Hematopoietic multipotent progenitor cell treated with erythropoietin and hydrocortisone succinate and interleukin-3 and kit ligand, for 4 days (in vitro differentiated cells): ENCODE measurements around the gene LECT2.

Experiments
- DNase-seq: peaks from one replicate; pipeline ENCODE4 v3.0.0-alpha.2; 2015

LECT2 gene

DNA sequence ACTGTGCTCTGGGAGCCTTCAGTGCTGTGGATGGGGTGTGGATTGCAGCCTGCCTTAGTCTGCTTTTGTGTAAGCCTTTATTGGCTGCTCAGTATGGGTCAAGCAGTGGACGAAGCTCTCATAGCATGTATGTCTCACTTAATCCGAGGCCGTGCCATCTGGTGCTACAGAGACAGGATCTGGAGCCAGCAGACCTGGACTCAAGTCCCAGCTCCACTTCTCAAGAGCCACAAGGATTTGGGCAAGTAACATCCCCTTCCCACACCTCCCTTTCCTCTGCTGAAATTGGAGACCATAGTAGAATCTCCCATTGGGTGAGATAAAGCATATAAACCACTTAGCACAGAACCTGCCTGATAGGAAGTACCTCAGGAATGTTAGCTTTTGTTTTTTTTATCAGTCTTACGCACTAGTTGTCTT, 23.4 kb upstream of the LECT2 start:
- DNase-seq = no peak

DNA sequence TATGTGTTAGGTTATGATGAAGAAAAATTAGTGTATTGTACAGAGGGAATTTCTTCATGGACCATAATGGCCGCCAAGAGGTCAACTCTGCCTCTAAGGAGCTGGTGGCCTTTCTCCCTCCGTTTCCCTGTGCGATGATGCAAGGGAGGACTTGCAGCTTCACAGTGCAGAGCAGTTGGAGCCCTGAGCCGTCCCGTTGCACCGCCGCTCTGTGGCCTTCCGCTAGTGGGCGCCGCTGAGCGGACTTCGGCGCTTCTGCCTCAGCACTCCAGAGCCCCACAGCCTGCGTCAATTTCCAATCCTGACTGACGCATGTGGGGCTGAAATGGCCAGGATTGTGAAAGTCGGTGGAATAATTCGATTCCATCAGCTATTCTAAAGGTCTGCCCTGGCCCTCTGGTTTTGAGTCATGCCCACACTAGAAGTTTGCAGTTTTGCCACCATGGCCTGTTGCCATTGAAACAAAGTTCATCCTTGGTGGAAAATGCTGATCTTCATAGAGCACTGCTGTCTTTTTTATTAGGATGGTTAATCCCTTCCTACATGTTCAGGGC, 22.7 kb upstream of the LECT2 start:
- DNase-seq = peak; percentile 75

DNA sequence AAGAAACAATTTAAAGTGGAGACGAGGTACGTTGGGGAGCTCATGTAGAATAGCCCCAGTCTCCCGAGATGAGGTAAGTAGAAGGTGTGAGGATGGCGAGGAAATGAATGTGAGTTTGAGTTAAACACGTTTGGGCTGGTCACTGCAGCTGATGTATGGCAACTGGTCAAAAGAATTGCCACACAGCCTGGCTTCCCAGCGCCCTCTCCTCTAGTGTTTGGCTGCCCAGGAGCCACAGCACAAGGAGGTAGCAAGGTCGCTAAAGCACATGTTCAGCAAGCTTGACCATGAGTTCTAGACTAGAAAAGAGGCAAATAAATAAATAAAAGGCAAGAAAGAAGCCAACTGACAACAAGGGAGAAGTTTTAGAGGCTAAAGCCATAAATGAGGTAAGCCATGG, 21.4 kb upstream of the LECT2 start:
- no peak for DNase-seq

DNA sequence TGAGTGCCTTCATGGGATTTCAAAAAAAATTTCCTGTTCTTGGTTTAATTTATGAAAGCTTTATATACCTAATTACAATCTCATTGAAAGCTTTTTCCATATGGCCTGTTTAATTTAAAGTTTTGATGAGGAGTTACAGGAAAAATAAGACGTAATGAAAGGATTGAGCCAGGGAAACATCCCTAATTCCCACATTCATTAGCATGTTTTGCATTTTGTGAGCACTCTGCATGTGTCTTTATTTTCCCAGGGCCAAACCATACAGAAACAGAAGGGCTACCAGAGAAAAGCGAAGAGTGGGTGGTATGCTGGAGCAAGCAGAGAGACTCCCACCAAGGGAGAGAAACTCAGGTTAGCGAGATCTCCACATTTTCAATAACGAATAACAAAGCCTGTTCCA, 20.3 kb upstream of the LECT2 start:
- DNase-seq = no peak

DNA sequence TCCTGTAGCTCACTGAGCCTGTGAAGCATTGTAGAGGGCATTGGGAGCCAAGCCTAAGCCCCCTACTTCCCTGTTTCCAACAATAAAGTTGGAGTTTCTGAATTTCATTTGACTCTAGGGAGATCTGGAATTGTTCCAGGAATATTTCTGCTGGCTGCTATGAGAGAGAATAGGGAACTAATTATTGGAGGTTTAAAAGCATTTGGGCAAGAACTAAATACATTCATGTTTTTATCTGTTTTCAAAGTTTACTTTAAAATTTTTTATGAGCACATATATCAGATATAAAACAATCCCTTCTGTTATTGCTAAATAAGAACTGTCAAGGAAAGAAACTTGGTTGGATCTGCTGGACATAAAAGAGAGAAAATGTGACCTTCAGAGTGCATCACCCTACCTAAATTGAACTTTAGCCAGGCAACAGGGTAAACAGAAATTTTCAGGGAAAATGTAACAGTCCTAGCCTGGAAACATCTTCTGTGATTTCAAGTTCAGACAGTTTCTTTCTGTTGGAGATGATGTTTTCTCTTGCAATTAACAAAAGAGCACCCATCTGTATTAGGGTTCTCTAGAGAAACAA, 19.3 kb upstream of the LECT2 start:
- DNase-seq = no peak

DNA sequence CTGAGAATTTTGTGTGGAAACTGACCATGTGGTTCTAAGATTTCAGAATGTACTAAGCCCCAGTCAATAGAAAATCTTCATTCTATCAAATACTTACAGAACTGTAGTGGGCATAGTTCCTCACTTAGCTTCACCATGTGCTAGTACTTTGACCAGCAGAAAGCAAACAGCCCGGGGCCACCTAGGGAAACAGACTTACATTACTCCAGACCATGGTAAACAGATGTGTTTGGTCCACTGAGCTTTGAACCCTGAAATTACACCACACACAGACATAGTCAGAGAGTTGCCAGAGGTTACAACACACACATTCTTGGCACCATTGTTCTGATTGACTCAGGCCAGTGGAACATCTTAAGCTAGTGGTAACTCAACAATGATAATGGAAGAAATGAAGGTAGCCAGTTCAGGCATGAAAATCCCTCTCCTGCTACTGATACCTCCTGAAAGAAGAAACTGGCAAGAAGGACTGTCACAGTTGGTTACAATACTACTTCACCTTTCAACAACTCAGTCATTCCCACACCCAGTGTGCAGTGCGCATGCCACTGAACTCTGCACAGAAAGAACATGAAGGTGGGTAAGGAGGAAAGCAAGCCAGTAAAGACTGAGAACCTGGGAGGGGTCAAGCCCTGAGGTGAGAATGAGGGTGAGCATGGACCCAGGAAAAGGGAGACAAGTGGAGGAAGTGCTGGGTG, 18.7 kb upstream of the LECT2 start:
- DNase-seq = no peak

DNA sequence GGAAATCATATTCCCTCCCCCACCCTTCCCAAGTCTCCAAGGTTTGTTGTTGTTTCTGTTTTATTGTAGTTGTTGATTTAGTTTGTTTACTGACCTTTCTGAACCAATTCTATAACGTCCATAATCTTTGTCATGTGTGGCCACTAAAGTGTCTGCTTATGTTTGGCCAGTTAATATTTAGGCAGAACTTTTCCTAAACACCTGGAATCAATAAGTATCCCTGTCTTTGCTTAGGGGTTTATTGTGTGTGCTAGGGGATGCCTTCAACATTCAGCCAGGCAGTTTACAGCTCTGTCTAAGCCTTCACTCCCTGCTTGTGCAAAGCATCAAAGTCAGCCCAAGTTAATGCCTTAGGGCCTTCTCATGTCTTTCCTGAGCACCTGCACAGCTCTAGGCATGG, 16.9 kb upstream of the LECT2 start:
- no peak for DNase-seq

DNA sequence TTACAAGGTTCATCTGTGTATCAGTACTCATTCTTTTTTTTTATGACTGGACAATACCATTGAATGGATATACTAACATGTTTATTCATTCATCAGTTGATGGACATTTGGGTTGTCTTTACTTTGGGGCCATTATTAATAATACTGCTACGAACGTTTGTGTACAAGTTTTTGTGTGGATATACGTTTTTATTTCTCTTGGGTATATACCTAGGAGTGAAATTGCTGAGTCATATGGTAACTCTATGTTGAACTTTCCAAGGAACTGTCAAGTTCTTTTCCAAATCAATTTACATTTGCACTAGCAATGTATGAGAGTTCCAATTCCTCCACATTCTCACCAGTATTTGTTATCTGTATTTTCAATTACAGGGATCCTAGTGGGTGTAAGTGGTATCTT, 12.0 kb upstream of the LECT2 start:
- no peak for DNase-seq

DNA sequence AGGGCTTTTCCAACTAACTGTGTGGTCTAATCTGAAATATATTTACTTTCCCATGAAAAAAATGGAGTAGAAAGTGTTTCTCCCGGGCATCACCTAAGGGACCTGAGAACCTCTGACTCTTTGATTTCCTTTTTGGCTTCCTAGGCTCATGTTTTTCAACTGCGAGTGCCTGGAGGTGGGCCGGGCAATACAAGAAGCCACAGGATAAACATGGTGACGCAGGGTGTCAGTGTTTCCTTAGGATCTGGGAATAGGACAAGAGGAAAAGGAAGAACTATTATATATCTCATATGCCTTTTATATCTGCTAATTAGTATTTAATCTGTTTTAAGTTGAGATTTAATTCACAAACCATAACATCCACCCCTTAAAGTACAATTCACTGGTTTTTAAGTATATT, 11.4 kb upstream of the LECT2 start:
- no peak for DNase-seq

DNA sequence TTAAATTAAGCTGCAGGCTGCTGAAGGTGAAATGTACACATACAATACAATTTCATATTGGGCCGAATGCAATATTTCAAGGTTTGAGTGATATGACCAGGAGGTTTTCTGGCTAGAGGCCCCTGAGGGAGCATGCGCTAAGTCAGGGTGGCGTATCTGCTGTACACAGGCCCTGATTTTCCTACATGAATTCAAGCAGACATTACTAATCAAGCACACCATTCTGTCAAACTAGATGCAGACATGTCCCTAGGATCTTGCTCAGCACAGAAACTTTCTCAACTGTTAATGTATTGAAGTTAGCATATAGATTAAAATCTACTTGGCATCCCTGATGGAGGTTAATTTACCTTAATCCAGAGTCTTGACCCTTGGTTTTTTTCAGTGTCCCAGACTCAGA, 10.7 kb upstream of the LECT2 start:
- DNase-seq = no peak

DNA sequence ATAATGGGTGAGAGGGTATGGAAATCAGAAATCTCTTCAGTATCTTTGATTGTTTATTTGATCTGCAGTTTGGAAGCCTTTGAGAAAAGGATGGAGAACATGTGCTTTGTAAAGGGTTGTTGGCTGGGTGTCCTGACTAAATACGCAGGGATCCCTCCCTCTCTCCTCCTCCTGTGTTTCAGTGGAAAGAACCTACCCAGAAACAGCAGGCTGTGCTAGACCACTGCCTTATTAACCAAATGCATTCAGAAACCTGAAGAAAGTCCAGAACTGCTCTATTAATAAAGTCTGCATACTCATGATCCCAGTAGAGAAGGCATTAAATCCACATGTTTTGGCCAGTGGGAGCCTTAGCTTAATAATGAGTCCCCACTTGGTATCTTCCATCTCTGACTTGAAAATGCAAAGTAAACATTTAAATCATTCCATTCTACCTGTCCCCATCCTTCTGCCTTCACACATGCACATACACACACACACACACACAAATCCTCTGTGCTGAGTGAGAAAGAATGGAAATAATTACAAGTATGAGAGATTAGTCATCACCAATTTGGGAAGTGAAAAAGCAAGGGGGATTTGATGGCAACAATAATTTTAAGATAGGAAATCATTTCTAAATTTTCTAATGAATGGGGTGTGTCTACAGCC, 10.0 kb upstream of the LECT2 start:
- DNase-seq = no peak

DNA sequence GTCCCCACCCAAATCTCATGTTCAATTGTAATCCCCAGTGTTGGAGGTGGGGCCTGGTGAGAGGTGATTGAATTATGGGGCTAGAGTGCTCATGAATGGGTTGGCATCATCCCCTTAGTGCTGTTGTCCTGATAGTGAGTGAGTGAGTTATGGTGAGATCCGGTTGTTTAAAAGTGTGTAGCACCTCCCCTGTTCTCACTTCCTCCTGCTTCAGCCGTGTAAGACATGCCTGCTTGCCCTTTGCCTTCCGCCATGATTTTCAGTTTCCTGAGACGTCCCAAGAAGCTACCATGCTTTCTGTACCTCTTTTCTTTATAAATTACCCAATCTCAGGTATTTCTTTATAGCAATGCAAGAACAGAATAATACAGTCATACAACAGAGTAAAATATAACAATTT, 742 bp upstream of the LECT2 start:
- no peak for DNase-seq

DNA sequence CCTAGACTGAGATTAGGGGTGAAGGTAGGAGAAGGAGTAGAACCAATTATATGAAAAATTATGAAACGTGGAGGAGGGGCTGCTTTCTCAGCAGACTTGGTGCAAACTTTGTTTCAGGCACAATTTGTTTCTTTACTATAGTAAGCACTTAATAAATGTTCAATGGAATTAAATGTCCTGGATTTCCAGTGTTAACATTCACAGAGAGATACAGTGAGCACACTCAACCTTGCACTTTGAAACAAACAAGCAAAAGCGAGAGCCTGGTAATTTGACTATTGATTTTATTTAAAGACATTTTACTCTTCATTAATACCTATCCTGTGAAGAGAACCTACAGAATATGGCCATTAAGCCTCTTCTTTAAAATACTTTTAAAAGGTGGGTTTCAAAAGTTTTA, 933 bp downstream of the LECT2 start:
- no peak for DNase-seq

DNA sequence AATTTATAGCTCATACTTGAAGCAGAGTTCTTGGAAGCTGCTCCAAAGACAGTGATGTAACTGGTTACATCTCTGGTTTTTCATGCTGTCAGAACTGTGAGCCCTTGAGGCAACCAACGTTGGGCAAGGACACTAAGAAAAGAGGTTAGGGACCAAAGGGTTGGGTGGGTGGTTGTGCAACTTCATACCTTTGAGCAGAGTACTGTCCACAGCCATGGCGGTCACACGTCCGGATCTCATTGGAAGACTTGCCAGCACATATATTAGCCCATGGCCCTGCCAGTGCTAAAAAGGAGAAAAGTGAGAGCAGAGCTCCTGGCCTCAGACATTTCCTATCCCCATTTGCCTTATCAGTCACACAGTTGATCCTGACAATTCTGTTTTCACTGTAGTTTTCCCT, 2.1 kb downstream of the LECT2 start:
- DNase-seq = no peak

DNA sequence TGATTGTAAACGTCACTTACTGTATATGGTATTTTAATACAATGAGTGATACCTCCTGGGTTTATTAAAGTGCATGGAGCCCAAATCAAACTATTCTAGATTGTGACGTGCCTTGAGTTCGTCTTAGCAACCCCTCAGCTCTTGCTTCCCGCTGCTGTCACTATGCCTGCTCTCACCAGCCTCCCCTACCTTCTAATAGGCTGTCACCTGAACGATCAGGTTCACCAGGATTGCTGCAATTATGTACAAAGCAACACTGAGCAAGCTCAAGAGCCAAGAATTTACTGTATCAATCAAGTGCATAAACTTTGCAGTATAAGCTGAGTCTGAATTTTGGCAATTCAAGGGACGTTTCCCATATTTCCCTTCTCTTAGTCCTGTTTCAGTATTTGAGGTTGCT, 3.0 kb downstream of the LECT2 start:
- no peak for DNase-seq

DNA sequence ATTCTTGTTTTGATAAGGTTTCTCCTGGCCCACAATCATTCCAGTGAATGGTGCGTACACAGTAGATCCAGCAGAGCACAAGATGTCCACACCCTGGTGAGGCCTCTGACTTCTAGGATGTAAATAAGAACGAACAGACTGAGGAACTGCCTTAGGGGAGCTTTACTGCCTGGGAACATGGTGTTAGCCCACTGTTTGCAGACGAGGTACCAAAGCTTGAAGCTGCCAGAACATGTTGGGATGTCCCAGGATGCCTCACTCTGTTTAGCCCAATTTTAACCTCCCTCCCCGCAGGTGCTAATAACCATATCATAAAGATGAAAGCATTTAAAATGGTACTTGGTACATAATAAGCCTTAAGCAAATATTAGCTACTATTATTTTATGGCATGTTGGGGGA, 3.5 kb downstream of the LECT2 start:
- DNase-seq = no peak

DNA sequence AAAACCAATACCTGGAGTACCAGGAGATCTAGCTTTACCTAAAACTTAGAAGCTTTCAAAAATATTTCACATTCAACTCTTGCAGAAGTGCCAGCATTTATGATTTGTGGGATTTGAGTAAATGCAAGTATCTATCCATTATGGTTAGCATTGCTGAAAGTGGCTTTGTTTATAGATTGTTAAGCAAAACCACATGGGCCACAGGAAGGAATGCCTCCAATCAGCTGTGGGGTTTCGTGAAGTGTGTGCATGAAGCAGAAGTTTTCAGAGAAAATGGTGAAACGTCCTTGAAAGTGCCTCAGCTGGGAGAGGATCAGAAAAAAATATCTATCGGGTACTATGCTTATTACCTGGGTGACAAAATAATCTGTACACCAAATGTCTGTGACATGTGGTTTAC, 4.2 kb downstream of the LECT2 start:
- DNase-seq = peak; percentile 19

DNA sequence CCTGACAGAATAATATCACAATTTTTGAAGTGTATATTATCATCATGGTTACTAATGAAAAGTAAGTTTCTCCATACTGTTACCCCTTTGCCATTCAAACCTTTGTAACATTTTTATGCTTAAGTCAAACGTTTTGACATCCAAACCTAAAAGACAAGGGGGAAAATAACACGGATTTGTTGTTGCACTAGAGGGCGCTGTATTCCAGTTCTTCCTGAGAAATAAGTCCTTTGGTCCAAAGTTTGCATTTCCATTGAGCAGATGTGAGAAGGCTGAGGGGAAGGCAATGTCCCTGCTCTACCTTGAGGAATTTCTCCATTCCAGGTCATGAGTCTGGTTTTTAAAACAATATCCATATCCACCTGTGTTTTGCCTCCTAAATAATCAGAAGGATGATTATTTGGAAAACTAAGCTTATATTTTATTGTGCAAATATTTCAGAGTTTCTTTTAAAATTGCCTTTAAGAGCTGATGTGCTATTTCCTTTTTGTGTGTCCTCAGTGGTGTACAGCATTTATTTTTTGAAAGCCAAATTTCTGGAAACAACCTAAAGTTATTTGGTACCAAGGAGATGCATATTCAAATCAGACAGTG, 9.7 kb downstream of the LECT2 start:
- DNase-seq = peak; percentile 87

DNA sequence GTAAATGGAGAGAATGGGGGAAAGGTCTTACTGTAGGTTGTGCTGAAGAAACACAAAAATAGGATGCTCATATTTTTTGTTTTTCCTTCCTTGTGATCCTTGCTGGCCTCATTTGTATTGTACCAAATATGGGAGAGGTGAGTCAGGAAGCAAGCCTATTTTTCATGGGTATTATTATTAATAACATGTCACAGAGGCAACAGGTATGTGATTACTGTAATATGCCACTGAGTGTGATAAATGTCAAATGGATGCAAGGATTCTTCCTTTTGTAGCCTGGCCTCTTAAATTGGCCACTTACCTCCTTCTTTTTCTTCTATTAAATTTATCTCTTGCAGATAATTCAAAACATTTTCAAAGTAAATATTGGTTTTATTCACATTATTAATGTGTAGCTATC, 10.2 kb downstream of the LECT2 start:
- no peak for DNase-seq

DNA sequence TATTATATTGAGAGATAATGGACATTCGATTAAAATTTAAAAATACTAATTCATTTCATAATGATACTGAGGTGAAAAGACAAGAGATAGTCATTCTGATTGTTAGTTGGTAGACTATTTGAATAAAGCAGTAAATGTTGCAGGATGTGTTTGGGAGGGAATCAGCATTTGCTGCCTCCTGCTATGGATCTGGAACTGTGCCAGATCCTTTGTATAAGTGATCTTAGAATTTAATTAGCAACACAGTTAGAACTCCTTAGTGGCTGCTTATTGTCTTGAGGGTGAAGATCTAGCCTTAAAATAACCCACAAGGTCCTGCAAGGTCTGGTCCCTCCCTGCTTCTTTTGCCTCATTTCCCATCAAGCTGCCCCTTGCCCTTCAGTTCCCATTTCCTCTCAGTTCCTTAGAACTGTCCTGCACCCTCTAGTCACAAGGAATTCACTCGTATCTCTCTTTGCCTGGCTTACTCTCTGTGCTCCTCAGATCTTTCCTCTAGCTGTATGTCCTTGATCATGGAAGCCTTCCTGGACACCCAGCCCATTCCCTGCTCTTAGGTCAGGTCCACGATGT, 12.5 kb downstream of the LECT2 start:
- DNase-seq = no peak

DNA sequence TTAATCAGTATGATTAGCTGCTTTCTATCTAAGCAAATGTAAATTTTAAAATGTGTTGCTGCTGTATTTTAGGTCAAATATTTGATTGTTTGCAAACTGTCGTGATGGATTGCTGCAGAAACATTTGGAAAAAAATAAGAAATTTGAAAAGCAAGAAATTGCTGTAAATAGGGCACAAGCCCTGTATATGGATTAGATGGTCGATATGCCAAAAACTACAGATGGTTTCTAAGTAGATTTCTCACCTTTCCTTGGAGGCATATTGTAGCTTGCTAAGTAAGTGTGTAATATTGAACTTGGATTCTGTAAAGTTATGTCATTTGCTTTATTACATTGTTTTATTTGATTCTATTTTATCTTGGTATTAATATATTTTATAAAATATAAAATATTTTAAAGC, 13.1 kb downstream of the LECT2 start:
- no peak for DNase-seq

DNA sequence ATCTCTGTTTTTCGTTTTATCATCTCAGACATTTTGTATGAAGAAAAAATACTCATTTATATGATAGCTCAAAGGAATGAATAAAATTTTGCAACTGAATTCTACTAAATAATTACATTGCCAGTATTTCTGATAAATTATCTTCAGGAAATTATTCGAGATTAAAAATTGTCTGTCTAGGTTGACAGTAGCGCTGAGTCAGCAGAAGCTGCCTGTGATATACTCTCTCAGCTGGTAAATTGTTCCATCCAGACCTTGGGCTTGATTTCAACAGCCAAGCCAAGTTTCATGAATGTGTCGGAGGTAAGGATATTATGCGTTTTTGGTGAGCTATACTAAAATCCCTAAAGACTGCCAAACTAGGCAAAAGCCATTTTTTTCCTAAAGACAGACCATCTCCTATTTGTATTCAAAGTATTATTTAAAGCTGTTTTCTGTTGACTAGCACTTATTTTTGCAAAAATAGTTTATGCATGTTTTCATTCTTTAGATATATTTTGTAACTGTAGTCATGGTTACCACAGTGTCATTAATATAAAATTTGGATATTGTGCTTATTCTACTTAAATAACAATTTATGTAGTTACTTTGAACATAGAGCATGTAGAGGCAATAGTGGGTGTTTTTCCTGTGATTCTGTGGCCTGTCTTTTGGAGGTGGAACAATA, 17.4 kb downstream of the LECT2 start:
- no peak for DNase-seq

DNA sequence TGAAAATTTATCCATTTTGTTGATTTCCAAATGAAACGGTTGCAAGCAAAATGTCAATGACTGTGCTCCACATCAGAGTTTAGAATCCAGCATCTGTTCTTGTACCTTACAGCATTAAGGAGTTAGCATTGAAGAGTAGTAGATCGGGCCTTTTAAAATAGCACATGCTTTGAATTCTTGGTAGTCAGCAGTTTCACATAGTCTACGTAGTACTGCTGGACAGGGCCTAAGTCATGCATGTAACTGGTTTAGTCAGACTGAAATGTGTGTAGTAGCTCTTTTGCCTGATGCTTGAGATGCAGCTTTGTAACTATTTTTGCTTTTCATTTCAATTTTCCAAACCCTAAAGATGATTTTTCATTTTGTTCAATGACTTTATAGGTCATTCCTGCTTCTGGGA, 19.8 kb downstream of the LECT2 start:
- DNase-seq = no peak
